Measurements from ENCODE around the gene ZNF407. TPM values are rescaled to one million over a fixed set of nuclear protein-coding genes. Genes with fewer than 3 reads are reported as not detected.

The ZNF407 gene
- total and polyA plus RNA-seq, 4 donors = 1.9 to 16.5 (median 6.6) TPM

GRCh38 chr18:75109819-75110218 lies 512.1 kb downstream of the ZNF407 start (continued):
- TF ChIP-seq CTCF (IDR thresholded peaks at IDR 0.05; ENCODE audit: low read depth, low read length, missing input control) (no peak), RAD21 (IDR thresholded peaks at IDR 0.05) (no peak), TAF1 (conservative IDR thresholded peaks at IDR 0.05) (no peak), HNF4G (IDR thresholded peaks at IDR 0.05) (no peak), SP1 (IDR thresholded peaks at IDR 0.05) (no peak), GABPA (IDR thresholded peaks at IDR 0.05 in 1 of 2, conservative IDR thresholded peaks at IDR 0.05 in 1 of 2) (no peak), YY1 (IDR thresholded peaks at IDR 0.05) (no peak), FOXA1 (IDR thresholded peaks at IDR 0.05) (no peak), HNF4A (conservative IDR thresholded peaks at IDR 0.05) (no peak), RXRA (IDR thresholded peaks at IDR 0.05) (no peak)

DNA sequence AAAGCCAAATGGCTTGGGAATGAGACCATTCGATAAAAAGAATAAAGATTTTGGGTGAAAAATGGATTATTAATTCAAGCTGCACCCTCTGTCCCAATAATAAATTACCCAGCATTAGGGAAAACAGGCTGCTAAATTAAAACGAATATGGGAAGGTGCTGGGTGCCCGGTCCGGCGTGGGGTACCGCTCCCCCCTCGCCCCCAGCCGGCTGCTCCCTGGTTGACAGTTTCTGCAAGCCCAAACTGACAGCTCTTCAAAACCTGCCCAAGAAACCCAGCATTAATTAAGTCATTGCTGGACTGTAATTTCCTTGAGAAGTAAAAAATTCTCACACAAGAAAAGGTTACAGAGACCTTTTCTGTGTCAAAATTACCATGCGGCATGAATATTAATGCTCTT lies 512.6 kb downstream of the ZNF407 start:
- WGBS = 84% methylated on average over 9 of the region's 9 CpGs
- Histone ChIP-seq H3K27ac (ENCODE audit: low read depth in 1 of 2, low read length in 2 of 2) (no peak overlapping the region), H3K4me3 (ENCODE audit: low read depth in 1 of 3, low read length in 3 of 3) (no peak overlapping the region), H3K4me1 (ENCODE audit: control insufficient read depth in 4 of 4, insufficient read depth in 4 of 4, low read length in 3 of 4) (no peaks in the 10 kb centered on the region), H3K9me3 (ENCODE audit: control insufficient read depth in 4 of 4, low read length in 3 of 4) (no peaks in the 10 kb centered on the region), H3K36me3 (ENCODE audit: control insufficient read depth in 4 of 4, insufficient read depth in 3 of 4, low read depth in 1 of 4, low read length in 3 of 4) (no peaks in the 10 kb centered on the region), H3K27me3 (ENCODE audit: control insufficient read depth in 4 of 4, insufficient read depth in 4 of 4, low read length in 3 of 4) (no peaks in the 10 kb centered on the region), H3K9ac (ENCODE audit: low read depth in 1 of 2, low read length in 2 of 2) (no peak overlapping the region)
- DNase-seq (ENCODE audit: low spot score) = no peak
- TF ChIP-seq RAD21 (IDR thresholded peaks at IDR 0.05) (no peak), SP1 (IDR thresholded peaks at IDR 0.05) (no peak), ZBTB33 (IDR thresholded peaks at IDR 0.05) (no peak), FOXA2 (IDR thresholded peaks at IDR 0.05) (no peak), FOXA1 (IDR thresholded peaks at IDR 0.05) (no peak), EGR1 (IDR thresholded peaks at IDR 0.05; ENCODE audit: low read depth in 2 of 2) (no peak), CTCF (IDR thresholded peaks at IDR 0.05; ENCODE audit: low read depth, low read length, missing input control) (no peak), RXRA (IDR thresholded peaks at IDR 0.05) (no peak), YY1 (IDR thresholded peaks at IDR 0.05) (no peak), HNF4G (IDR thresholded peaks at IDR 0.05) (no peak), ATF3 (IDR thresholded peaks at IDR 0.05) (no peak), HNF4A (conservative IDR thresholded peaks at IDR 0.05) (no peak), MAX (IDR thresholded peaks at IDR 0.05) (no peak), GABPA (IDR thresholded peaks at IDR 0.05 in 1 of 2, conservative IDR thresholded peaks at IDR 0.05 in 1 of 2) (no peak), JUND (IDR thresholded peaks at IDR 0.05) (no peak), NR2F2 (IDR thresholded peaks at IDR 0.05) (no peak)
- TF ChIP-seq, protein P1, sequence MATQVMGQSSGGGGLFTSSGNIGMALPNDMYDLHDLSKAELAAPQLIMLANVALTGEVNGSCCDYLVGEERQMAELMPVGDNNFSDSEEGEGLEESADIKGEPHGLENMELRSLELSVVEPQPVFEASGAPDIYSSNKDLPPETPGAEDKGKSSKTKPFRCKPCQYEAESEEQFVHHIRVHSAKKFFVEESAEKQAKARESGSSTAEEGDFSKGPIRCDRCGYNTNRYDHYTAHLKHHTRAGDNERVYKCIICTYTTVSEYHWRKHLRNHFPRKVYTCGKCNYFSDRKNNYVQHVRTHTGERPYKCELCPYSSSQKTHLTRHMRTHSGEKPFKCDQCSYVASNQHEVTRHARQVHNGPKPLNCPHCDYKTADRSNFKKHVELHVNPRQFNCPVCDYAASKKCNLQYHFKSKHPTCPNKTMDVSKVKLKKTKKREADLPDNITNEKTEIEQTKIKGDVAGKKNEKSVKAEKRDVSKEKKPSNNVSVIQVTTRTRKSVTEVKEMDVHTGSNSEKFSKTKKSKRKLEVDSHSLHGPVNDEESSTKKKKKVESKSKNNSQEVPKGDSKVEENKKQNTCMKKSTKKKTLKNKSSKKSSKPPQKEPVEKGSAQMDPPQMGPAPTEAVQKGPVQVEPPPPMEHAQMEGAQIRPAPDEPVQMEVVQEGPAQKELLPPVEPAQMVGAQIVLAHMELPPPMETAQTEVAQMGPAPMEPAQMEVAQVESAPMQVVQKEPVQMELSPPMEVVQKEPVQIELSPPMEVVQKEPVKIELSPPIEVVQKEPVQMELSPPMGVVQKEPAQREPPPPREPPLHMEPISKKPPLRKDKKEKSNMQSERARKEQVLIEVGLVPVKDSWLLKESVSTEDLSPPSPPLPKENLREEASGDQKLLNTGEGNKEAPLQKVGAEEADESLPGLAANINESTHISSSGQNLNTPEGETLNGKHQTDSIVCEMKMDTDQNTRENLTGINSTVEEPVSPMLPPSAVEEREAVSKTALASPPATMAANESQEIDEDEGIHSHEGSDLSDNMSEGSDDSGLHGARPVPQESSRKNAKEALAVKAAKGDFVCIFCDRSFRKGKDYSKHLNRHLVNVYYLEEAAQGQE (IDR thresholded peaks at IDR 0.05) = no peak
